Fibroblast of villous mesenchyme (primary cell): Measurements from ENCODE around the gene PRSS50. TPM values are rescaled to one million over a fixed set of nuclear protein-coding genes. Genes with fewer than 3 reads are reported as not detected.

Source experiments
- DNase-seq: peaks from one replicate; pipeline ENCODE4 v3.0.0-alpha.2; 2010; ENCODE audit warnings: low read depth
- H3K4me3 ChIP-seq: 2 replicates; pipeline ENCODE4 v1.5.1; 2011; ENCODE audit warnings: low read depth, mild to moderate bottlenecking, low read length
- CTCF ChIP-seq: IDR thresholded peaks from 2 replicates; pipeline ENCODE4 v1.5.1; 2012; ENCODE audit warnings: low read depth, mild to moderate bottlenecking, low read length; ENCODE audit not compliant: insufficient read depth
- total RNA-seq: library from RNA; depleted of rRNA; stranded (reverse); fragments of >200 nt; gene quantifications from 2 replicates; pipeline ENCODE4 v1.2.3, GENCODE V29; 2012

Gene PRSS50
- total RNA-seq, 1 donor, result not detected

DNA sequence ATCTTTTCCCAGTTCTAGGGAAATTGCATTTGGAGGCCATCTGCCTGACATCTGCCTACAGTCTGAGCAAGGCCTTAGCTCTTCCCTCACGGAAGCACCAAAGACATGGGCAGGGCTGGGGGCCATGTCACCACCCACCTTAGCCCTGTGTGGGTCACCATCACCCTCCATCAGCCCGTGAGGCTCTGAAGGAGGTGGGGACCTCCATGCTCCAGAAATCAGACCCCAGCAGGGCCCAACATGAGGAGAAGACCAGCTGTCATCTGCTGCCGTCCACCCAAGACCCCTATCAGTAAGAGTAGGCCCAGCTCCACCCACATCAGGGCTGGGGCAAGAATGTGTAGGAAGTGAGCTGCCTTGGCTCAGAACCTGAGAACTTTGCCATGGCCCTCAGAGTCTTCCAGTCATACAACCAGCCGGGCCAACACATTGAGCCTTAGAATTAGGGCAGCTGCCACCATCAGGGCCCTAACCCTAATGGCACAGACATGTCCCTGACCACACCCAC, 14.6 kb downstream of the PRSS50 start:
- DNase-seq, result no peak
- no peak for TF ChIP-seq CTCF
- no peak overlapping the region for H3K4me3 ChIP-seq

DNA sequence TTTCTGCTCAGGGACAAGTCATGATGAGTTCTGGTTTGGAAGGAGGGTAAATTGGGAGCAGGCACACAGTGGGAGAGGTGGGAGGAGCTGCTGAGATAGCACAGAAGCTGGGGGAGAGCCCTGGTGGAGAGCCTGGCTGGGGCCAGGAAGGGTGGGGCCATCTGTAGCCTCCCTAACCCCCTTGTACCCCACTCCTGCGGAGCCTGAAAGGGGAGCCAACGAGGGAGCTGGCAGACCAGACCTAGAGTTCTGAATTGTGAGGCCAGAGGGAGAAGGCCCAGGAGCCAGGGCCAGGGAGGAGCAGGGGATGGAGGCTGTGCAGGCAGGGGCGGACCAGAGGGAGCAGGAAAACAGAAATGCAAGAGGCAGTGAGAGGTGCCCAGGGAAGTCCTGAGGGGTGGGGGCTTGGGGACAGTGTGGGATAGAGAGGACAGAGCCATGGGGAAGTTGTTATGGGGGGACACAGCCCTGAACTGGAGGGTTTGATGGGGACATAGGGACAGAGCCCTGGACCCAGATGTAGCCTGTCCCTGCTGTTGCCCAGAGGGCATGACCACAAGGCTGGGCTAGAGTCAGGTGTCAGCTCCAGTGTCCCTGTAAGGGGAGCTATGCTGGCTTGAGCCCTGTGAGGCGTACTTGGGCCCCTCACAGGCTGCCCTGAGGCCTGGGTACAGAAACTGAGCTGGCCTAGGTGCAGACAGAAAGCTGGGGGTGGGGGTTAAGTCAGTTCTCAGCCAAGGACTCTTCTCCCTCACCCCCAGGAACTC, 15.2 kb downstream of the PRSS50 start:
- no peak for TF ChIP-seq CTCF
- no peak for DNase-seq

GRCh38 chr3:46701181-46701939, 16.3 kb downstream of the PRSS50 start, which contains the start of gene TMIE:
Gene TMIE, plus strand, starts transcription at chr3:46701392. Its CDS starts 96 bp downstream, at chr3:46701488.
- TF ChIP-seq CTCF, result no peak
- DNase-seq, result no peak
- no peak within 1 kb of the TSS for H3K4me3 ChIP-seq

More for the DNA sequence above, 15.2 kb downstream of the PRSS50 start:
- H3K4me3 ChIP-seq, result no peak overlapping the region

GRCh38 chr3:46700772-46701171, 16.9 kb downstream of the PRSS50 start:
- no peak for DNase-seq
- no peak for TF ChIP-seq CTCF
- H3K4me3 ChIP-seq, result no peak overlapping the region

GRCh38 chr3:46699676-46700523, 17.8 kb downstream of the PRSS50 start:
- TF ChIP-seq CTCF, result no peak
- DNase-seq, result no peak
- no peak overlapping the region for H3K4me3 ChIP-seq
